A549 treated with AZD9567 at 1 μM for 4 hours (cell line): ENCODE results near the gene PTPRA. TPM values are rescaled to one million over a fixed set of nuclear protein-coding genes. Genes with fewer than 3 reads are reported as not detected.

Experiments
- total RNA-seq: library from RNA; stranded (reverse); fragments of 200-300 nt; extraction: Qiagen RNA extraction; gene quantifications from 5 replicates; pipeline ENCODE4 v1.2.3, GENCODE V29; 2022; ENCODE audit not compliant: insufficient read depth

Gene PTPRA
- total RNA-seq: 36.7 to 64.3 TPM (median 42.1 TPM) in 5 replicates

GRCh38 chr20:2873010-2873746 lies at the start of gene PTPRA:
Gene PTPRA (plus strand): TSS chr20:2873481. CDS start chr20:2964278, 90,797 bp downstream.

GRCh38 chr20:2840138-2840966 lies 32.9 kb upstream of the PTPRA start, which contains the start of the genes PCED1A and VPS16:
Gene PCED1A (minus strand): TSS chr20:2840655. CDS start chr20:2839912, 743 bp downstream.
Gene VPS16 (plus strand): TSS chr20:2840745. CDS start chr20:2840775, 30 bp downstream.

DNA sequence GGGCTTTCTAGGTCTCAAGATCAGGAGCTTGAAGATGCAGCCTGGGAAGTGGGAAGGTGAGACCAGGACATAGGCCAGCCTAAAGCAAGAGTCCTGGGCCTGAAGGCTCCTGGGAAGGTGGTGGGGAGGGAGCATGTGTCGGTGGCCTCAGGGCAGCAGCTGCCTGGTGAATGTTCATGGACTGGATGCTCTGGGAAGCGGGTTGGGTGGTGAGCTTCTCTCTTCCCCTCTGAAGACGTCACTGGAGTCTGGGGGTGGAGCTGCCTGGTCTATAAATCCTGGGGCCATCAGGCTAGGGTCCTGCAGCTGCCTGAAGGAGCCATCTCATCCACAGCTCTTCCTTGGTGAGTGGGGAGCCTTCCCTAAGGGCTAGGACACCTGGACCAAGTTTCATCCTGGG lies 170.0 kb downstream of the PTPRA start, which contains the start of gene GNRH2:
Gene GNRH2, plus strand, starts transcription at position 301 of the 400 bp plus-strand sequence. CDS start 793 bp downstream, outside the sequence.

DNA sequence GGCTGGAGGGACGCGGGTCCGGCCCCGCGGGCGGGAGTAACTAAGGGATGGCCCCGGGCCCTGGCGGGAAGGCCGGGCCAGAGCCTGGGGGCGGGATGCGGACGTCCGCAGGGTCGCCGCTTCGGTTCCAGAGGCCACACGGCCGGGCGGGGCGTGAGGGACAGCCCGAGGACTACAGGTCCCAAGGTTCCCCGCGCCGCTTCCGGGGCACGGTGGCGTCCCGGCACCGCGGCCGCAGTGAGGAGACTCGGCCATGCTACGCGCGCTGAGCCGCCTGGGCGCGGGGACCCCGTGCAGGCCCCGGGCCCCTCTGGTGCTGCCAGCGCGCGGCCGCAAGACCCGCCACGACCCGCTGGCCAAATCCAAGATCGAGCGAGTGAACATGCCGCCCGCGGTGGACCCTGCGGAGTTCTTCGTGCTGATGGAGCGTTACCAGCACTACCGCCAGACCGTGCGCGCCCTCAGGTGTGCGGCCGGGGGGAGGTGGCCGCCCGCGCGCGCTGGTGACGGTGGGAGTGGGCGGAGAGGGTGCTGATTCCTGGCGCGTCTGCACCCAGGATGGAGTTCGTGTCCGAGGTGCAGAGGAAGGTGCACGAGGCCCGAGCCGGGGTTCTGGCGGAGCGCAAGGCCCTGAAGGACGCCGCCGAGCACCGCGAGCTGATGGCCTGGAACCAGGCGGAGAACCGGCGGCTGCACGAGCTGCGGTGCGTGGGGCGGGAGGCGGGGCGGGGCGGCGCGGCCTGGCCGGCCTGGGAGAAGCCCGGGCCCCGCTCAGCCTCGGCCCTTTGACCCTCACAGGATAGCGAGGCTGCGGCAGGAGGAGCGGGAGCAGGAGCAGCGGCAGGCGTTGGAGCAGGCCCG lies 172.8 kb downstream of the PTPRA start, which contains the start of gene MRPS26:
Gene MRPS26, plus strand, starts transcription at position 237 of the 861 bp plus-strand sequence. Its CDS starts 17 bp downstream, at position 254.

DNA sequence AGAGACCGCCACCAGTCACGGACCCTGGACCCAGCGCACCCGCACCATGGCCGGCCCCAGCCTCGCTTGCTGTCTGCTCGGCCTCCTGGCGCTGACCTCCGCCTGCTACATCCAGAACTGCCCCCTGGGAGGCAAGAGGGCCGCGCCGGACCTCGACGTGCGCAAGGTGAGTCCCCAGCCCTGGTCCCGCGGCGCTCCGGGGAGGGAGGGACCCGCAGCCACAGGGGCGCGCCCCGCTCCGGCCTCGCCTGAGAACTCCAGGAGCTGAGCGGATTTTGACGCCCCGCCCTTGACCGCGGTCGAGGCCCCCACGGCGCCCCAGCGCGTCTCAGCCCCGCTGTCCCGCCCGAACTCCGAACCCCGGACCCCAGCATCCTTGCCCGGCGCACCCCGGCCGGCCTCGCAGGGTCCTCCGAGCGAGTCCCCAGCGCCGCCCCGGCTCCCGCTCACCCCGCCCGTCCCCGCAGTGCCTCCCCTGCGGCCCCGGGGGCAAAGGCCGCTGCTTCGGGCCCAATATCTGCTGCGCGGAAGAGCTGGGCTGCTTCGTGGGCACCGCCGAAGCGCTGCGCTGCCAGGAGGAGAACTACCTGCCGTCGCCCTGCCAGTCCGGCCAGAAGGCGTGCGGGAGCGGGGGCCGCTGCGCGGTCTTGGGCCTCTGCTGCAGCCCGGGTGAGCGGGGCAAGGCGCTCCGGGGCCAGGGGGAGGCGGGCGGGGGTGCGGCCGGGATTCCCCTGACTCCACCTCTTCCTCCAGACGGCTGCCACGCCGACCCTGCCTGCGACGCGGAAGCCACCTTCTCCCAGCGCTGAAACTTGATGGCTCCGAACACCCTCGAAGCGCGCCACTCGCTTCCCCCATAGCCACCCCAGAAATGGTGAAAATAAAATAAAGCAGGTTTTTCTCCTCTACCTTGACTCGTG lies 198.6 kb downstream of the PTPRA start, which contains the start of gene OXT:
Gene OXT, plus strand, starts transcription at position 11 of the 920 bp plus-strand sequence. Its CDS starts 36 bp downstream, at position 47.

DNA sequence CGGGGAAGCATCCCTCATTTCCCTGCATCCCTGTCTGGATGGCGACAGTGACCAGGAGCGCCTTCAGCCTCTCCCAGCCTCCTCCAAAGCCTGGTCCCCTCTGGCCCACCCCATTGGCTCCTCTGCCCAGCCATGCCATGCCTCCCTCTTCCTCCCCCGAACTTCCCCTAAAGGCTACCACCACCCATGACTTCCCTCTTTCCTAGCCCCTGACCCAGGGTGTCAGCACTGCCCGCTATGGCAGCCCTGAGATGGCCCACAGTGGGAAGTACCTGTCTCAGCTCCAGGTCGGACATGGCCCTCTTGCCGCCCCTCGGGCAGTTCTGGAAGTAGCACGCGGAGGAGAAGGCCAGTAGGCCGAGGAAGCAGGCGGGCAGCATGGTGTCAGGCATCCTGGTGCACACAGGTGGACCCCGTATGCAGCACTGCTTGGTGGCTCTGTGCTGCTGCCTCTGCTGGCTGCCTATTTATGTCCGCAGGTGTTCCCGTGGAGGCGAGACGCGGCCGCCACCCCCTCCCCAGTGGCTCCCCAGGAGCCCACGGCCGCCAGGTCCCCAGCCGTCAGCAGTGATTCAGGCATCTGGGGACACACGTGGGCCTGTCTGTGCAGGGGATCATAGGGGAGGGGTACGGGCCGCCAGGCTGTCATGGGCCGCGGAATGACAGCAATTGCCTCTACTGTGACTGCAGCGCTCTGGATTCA lies 211.2 kb downstream of the PTPRA start, which contains the start of gene AVP:
Gene AVP, minus strand, starts transcription at position 442 of the 703 bp plus-strand sequence. Its CDS starts 50 bp downstream, at position 392.

Other genes starting within 250 kb of the PTPRA start
- 638 to 714 TPM (median 679 TPM) in 5 replicates for gene NOP56, start 220.8 kb upstream of the PTPRA start, total RNA-seq
- gene IDH3B, start 209.3 kb upstream of the PTPRA start, total RNA-seq: 131 to 161 TPM (median 133 TPM) in 5 replicates
- 1.00 to 2.9 TPM (median 2.4 TPM) in 5 replicates for gene EBF4, start 180.7 kb upstream of the PTPRA start, total RNA-seq
- not detected in 5 replicates for gene CPXM1, start 72.9 kb upstream of the PTPRA start, total RNA-seq
- gene C20orf141, start 58.5 kb upstream of the PTPRA start, total RNA-seq: 0.27 to 0.40 TPM (median 0.31 TPM) in 3 of 5 replicates, not detected in the others
- not detected in 5 replicates for gene TMEM239, start 57.1 kb upstream of the PTPRA start, total RNA-seq
- 11.6 to 29.8 TPM (median 27.9 TPM) in 5 replicates for gene PCED1A, start 32.8 kb upstream of the PTPRA start, total RNA-seq
- gene VPS16, start 32.7 kb upstream of the PTPRA start, total RNA-seq: 20.7 to 38.2 TPM (median 34.8 TPM) in 5 replicates
- 0.23 to 0.52 TPM (median 0.46 TPM) in 4 of 5 replicates, not detected in the other for gene GNRH2, start 170.1 kb downstream of the PTPRA start, total RNA-seq
- 100 to 174 TPM (median 163 TPM) in 5 replicates for gene MRPS26, start 172.6 kb downstream of the PTPRA start, total RNA-seq
- gene OXT, start 198.1 kb downstream of the PTPRA start, total RNA-seq: 0.26 TPM in 1 of 5 replicates, not detected in the others
- gene AVP, start 211.2 kb downstream of the PTPRA start, total RNA-seq: 0.20 TPM in 1 of 5 replicates, not detected in the others